Measurements from ENCODE around the gene OR52L1.

GRCh38 chr11:5968394-5968793, 18.4 kb downstream of the OR52L1 start, which contains the start of gene OR56A5:
- TF ChIP-seq EZH2 (IDR thresholded peaks at IDR 0.05; ENCODE audit: low read length) (no peak), CTCF (optimal IDR thresholded peaks at IDR 0.05 in 1 of 3, IDR thresholded peaks at IDR 0.05 in 1 of 3, conservative IDR thresholded peaks at IDR 0.05 in 1 of 3; ENCODE audit: extremely low read depth in 1 of 3, insufficient read depth in 2 of 3, low read length in 3 of 3) (no peak)
